Panc1 (cell line): ENCODE results near the gene SLC22A23.

Experiments used
- CTCF ChIP-seq: fragments of 450-650 bp; IDR thresholded peaks from 2 replicates; pipeline ENCODE4 v1.5.1; 2017; ENCODE audit warnings: mild to moderate bottlenecking
- POLR2AphosphoS5 ChIP-seq: IDR thresholded peaks from 2 replicates; pipeline ENCODE4 v1.6.1; 2012; ENCODE audit warnings: mild to moderate bottlenecking, low read depth, low read length, moderate library complexity
- REST ChIP-seq, 2 experiments: IDR thresholded peaks; 2 replicates each; pipeline ENCODE4 v1.6.1; 2011 to 2012; ENCODE audit warnings: low read depth in 2 of 2, control low read depth in 1 of 2, low read length in 1 of 2, mild to moderate bottlenecking in 1 of 2, moderate library complexity in 1 of 2; ENCODE audit not compliant: insufficient read depth in 1 of 2
- SIN3A ChIP-seq: IDR thresholded peaks from 2 replicates; pipeline ENCODE4 v1.6.1; 2012; ENCODE audit warnings: low read depth, mild to moderate bottlenecking, low read length, moderate library complexity, borderline replicate concordance; ENCODE audit not compliant: insufficient read depth
- TCF7L2 ChIP-seq: IDR thresholded peaks from 2 replicates; pipeline ENCODE4 v1.6.1; 2011; ENCODE audit warnings: mild to moderate bottlenecking, low read depth, low read length, inconsistent platforms

- no peak for TF ChIP-seq POLR2AphosphoS5
- no peak for TF ChIP-seq CTCF
- TF ChIP-seq SIN3A, result no peak
- no peak for TF ChIP-seq TCF7L2
- TF ChIP-seq REST (IDR thresholded peaks at IDR 0.05; ENCODE audit: insufficient read depth in 1 of 2, low read depth in 2 of 2, low read length in 1 of 2), result no peak
Observed at GRCh38 chr6:3261921-3262320, 194.9 kb downstream of the SLC22A23 start.
